ENCODE measurements around the gene ADAMTSL1.

The ADAMTSL1 gene

GRCh38 chr9:18442629-18443491 is 31.1 kb upstream of the ADAMTSL1 start:
- ATAC-seq (ENCODE audit: insufficient read depth, low read depth): peak; percentile 93
- Histone ChIP-seq H3K27ac (ENCODE audit: low read length) (no peak overlapping the region), H3K4me1 (ENCODE audit: insufficient read depth, low read length) (no peaks in the 10 kb centered on the region), H4K20me1 (ENCODE audit: insufficient read depth, low read length) (no peaks in the 10 kb centered on the region), H3K4me2 (ENCODE audit: insufficient read depth, low read length) (no peak overlapping the region), H3K4me3 (ENCODE audit: low read depth in 1 of 2, low read length in 2 of 2) (no peak overlapping the region), H3K27me3 (ENCODE audit: insufficient read depth, low read length, poor library complexity) (no peaks in the 10 kb centered on the region), H3K36me3 (ENCODE audit: insufficient read depth, low read length) (no peaks in the 10 kb centered on the region), H3K9ac (ENCODE audit: low read depth, low read length) (no peak overlapping the region), H3K79me2 (ENCODE audit: insufficient read depth, low read length) (no peaks in the 10 kb centered on the region), H2AFZ (ENCODE audit: low read depth, low read length) (no peak overlapping the region), H3K9me3 (ENCODE audit: insufficient read depth, low read length, severe bottlenecking) (no peaks in the 10 kb centered on the region)
- peak; percentile 61 for DNase-seq
- no peak for TF ChIP-seq EZH2 (IDR thresholded peaks at IDR 0.05; ENCODE audit: borderline replicate concordance, low read depth, low read length, severe bottlenecking)
- TF ChIP-seq CTCF (IDR thresholded peaks at IDR 0.05; ENCODE audit: borderline replicate concordance, extremely low read depth, low read length, poor library complexity, severe bottlenecking): peak; percentile 84

- no peak for ATAC-seq (ENCODE audit: insufficient read depth, low read depth)
- no peak overlapping the region for H3K4me3 ChIP-seq (ENCODE audit: low read depth in 1 of 2, low read length in 2 of 2)
- no peak overlapping the region for H2AFZ ChIP-seq (ENCODE audit: low read depth, low read length)
- H3K27me3 ChIP-seq (ENCODE audit: insufficient read depth, low read length, poor library complexity): no peaks in the 10 kb centered on the region
- no peaks in the 10 kb centered on the region for H3K4me1 ChIP-seq (ENCODE audit: insufficient read depth, low read length)
- no peak overlapping the region for H3K4me2 ChIP-seq (ENCODE audit: insufficient read depth, low read length)
- no peak for TF ChIP-seq CTCF (IDR thresholded peaks at IDR 0.05; ENCODE audit: borderline replicate concordance, extremely low read depth, low read length, poor library complexity, severe bottlenecking)
- H3K79me2 ChIP-seq (ENCODE audit: insufficient read depth, low read length): no peaks in the 10 kb centered on the region
- H3K27ac ChIP-seq (ENCODE audit: low read length): no peak overlapping the region
- DNase-seq: no peak
- no peaks in the 10 kb centered on the region for H3K9me3 ChIP-seq (ENCODE audit: insufficient read depth, low read length, severe bottlenecking)
- no peak overlapping the region for H3K9ac ChIP-seq (ENCODE audit: low read depth, low read length)
- no peaks in the 10 kb centered on the region for H3K36me3 ChIP-seq (ENCODE audit: insufficient read depth, low read length)
- no peaks in the 10 kb centered on the region for H4K20me1 ChIP-seq (ENCODE audit: insufficient read depth, low read length)
These were observed 26.8 kb upstream of the ADAMTSL1 start for GRCh38 chr9:18447131-18447530.

DNA sequence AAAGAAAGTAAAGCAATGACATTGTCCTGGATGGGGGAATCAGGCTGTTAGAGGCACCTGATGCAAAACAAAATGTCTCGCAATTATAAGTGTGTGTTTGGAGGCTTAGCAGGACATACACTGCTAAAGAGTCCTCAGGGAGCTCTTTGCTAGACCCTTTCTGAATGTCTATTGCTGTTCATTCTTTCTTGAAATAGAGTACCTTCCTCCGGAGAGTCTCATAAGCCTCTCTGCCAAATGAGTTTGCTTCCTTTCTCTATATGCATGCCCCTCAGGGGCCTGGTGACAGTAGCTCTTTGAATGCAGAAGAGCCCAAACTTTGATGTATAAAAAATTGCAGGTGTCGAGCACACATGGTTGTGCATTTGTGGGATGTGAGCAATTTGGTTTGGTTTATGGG is 26.4 kb upstream of the ADAMTSL1 start:
- Histone ChIP-seq H3K4me3 (ENCODE audit: low read depth in 1 of 2, low read length in 2 of 2) (no peak overlapping the region), H3K79me2 (ENCODE audit: insufficient read depth, low read length) (no peaks in the 10 kb centered on the region), H3K9me3 (ENCODE audit: insufficient read depth, low read length, severe bottlenecking) (no peaks in the 10 kb centered on the region), H3K27me3 (ENCODE audit: insufficient read depth, low read length, poor library complexity) (no peaks in the 10 kb centered on the region), H2AFZ (ENCODE audit: low read depth, low read length) (no peak overlapping the region), H3K36me3 (ENCODE audit: insufficient read depth, low read length) (no peaks in the 10 kb centered on the region), H3K27ac (ENCODE audit: low read length) (no peak overlapping the region), H4K20me1 (ENCODE audit: insufficient read depth, low read length) (no peaks in the 10 kb centered on the region), H3K4me1 (ENCODE audit: insufficient read depth, low read length) (no peaks in the 10 kb centered on the region), H3K4me2 (ENCODE audit: insufficient read depth, low read length) (no peak overlapping the region), H3K9ac (ENCODE audit: low read depth, low read length) (no peak overlapping the region)
- no peak for DNase-seq
- ATAC-seq (ENCODE audit: insufficient read depth, low read depth): no peak
- TF ChIP-seq CTCF (IDR thresholded peaks at IDR 0.05; ENCODE audit: borderline replicate concordance, extremely low read depth, low read length, poor library complexity, severe bottlenecking) (no peak), EZH2 (IDR thresholded peaks at IDR 0.05; ENCODE audit: borderline replicate concordance, low read depth, low read length, severe bottlenecking) (no peak)

All from DND-41 (cell line).